ENCODE data around the gene SLC25A43.
"Not testable (repeated sequence)": the region's sequence is repeated elsewhere in the genome, so short reads cannot be mapped to it uniquely, and the experiment has no call there.

DNA sequence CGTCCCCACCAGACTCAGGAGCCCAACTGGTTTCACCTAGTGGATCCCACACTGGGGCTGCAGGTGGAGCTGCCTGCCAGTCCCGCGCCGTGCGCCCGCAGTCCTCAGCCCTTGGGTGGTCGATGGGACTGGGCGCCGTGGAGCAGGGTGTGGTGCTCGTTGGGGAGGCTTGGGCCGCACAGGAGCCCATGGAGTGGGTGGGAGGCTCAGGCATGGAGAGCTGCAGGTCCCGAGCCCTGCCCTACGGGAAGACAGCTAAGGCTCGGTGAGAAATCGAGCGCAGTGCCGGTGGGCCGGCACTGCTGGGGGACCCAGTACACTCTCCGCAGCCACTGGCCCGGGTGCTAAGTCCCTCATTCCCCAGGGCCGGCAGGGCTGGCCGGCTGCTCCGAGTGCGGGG, 88.6 kb downstream of the SLC25A43 start:
- TF ChIP-seq EZH2 (IDR thresholded peaks at IDR 0.05; ENCODE audit: insufficient read depth, poor library complexity, severe bottlenecking); EZH2phosphoT487 (IDR thresholded peaks at IDR 0.05; ENCODE audit: insufficient read depth, low read depth): not testable (repeated sequence)
